Heart right ventricle (tissue), 16 donors: ENCODE results near the gene NAGPA. TPM values are rescaled to one million over a fixed set of nuclear protein-coding genes. Genes with fewer than 3 reads are reported as not detected.

Experiments used
- ATAC-seq, 8 donors: fragments of 200-7000 bp; cut with Tn5 transposase; one replicate each; pipeline ENCODE4 v1.9.1; 2020; ENCODE audit warnings: mild to moderate bottlenecking in 8 of 8, moderate library complexity in 8 of 8, moderate number of reproducible peaks in 1 of 8
- DNase-seq, 2 donors: peaks; one replicate each; pipeline ENCODE4 v3.0.0-alpha.2; 2020
- H3K27ac ChIP-seq, 10 donors: fragments of 200-600 bp; sonication (generic) in 2 of 10; one replicate each; pipeline versions ENCODE4 v1.5.0 to v1.8.0; 2020 to 2022; ENCODE audit warnings: mild to moderate bottlenecking in 3 of 10
- H3K27me3 ChIP-seq, 7 donors: fragments of 200-600 bp; one replicate each; pipeline ENCODE4 v1.8.0; 2021 to 2022; ENCODE audit warnings: mild to moderate bottlenecking in 2 of 7
- H3K36me3 ChIP-seq, 9 donors: fragments of 200-600 bp; sonication (generic) in 1 of 9; one replicate each; pipeline versions ENCODE4 v1.5.0 to v1.8.0; 2020 to 2022; ENCODE audit warnings: mild to moderate bottlenecking in 2 of 9
- H3K4me1 ChIP-seq, 9 donors: fragments of 200-600 bp; sonication (generic) in 1 of 9; one replicate each; pipeline versions ENCODE4 v1.5.0 to v1.8.0; 2020 to 2022; ENCODE audit warnings: mild to moderate bottlenecking in 4 of 9
- H3K4me3 ChIP-seq, 10 donors: fragments of 200-600 bp; sonication (generic) in 2 of 10; one replicate each; pipeline versions ENCODE4 v1.5.0 to v1.8.0; 2020 to 2022; ENCODE audit warnings: mild to moderate bottlenecking in 7 of 10, moderate library complexity in 2 of 10
- H3K9me3 ChIP-seq, 11 donors: fragments of 200-600 bp in 10 of 11; sonication (generic) in 2 of 11; one replicate each; pipeline versions ENCODE4 v1.5.0 to v1.8.0; 2013 to 2022; ENCODE audit warnings: mild to moderate bottlenecking in 2 of 11, control low read depth in 1 of 11, moderate library complexity in 1 of 11
- CTCF ChIP-seq, 9 donors: fragments of 200-600 bp; sonication (generic) in 2 of 9; IDR thresholded peaks; one replicate each; pipeline versions ENCODE4 v1.5.0 to v1.8.0; 2021 to 2022; ENCODE audit warnings: antibody characterized with exemption in 9 of 9, mild to moderate bottlenecking in 5 of 9, moderate library complexity in 1 of 9
- WGBS, 2 donors: extraction: QIAGEN DNeasy Blood & Tissue Kit; methylation state at CpG; one replicate each; pipeline ENCODE4 v1.1.7; 2013; ENCODE audit warnings: inconsistent platforms in 1 of 2; 5-methylcytosine and 5-hydroxymethylcytosine counted together
- intact Hi-C, 10 donors: fragments of 100-400 bp; cut with DNase I; formaldehyde crosslinking; loops; one replicate each; pipeline versions ENCODE4 v1.11.1 to v1.14.2; 2022
- polyA plus RNA-seq, 2 donors: library from polyadenylated mRNA; stranded (reverse); fragments of 200-250 nt; gene quantifications; one replicate each; pipeline ENCODE4 v1.2.3, GENCODE V29; 2013
- total RNA-seq, 10 donors: library from RNA; stranded (reverse); fragmentation: NEBNext Ultra II Directional in 3 of 10; extraction: Animal tissue kit (Norgen Biotek cat#: 25700) in 3 of 10; gene quantifications; one replicate each; pipeline versions ENCODE4 v1.2.1 to v1.2.4, GENCODE V29; 2021 to 2023
- donor health status: Arrhythmogenic right ventricular cardiomyopathy.
- donor health status: ischemic (EF 13 %, LVEDD 7.1; RV severe dilation, severe dysfunction).
- donor health status: healthy with polysubstance abuse.
- donor health status: DM: no; HTN: yes; CAD: no.
- donor health status: DM: no; HTN: no; CAD: no.
- donor health status: ischemic (EF 25% LVEDD 6.9; RV normal size, moderate dysfunction).
- donor health status: ischemic (EF 25% LVEDD 5.7; RV mildly dilated, moderate dysfunction).
- donor health status: healthy.
- donor health status: DM: yes; HTN: yes; CAD: no.
- donor health status: Ischemic cardiomyopathy.
- donor health status: ischemic (EF 35%, LVEDD 5.7; RV mildly dilated, moderate dysfunction).
- donor health status: nonischemic (EF 11% LVEDD 7.7; RV severe dilation, severe dysfunction).
- donor health status: DM: yes; HTN: yes; CAD: no.
- donor health status: PGD.
- donor health status: ischemic (EF 29% LVEDD 5.4; RV normal size, mild dysfunction).
- donor health status: nonischemic (EF 23%, LVEDD 6.1; RV moderate dilation, normal function).

NAGPA gene
- total and polyA plus RNA-seq, 12 donors = 4.7 to 11.0 (median 6.7) TPM

DNA sequence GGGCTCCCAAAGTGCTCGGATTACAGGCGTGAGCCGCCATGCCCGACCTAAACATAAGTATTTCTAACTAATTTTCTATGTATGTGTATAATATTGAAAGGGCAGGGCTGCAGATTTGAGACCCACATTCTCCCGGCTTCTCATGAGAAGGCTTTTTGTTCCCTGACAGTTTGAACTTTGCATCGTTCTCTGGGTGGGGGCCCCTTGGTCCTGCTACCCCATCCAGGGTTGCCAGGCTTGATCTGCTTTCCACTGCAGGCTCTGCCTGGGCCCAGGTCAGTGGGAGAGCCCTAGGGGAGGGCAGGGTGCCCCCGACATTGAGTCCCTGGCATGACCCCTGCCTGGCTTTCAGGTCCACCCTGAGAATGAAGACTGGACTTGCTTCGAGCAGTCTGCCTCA lies 43.3 kb downstream of the NAGPA start:
- DNase-seq (no peak), ATAC-seq (no peak)
- Histone ChIP-seq H3K27ac (no peak overlapping the region), H3K36me3 (no peaks in the 10 kb centered on the region), H3K4me3 (no peak overlapping the region), H3K27me3 (peaks cover 0 to 64% (median 38%) of the 10 kb centered on the region in 7 donors), H3K9me3 (peaks cover 0 to 6% (median 0%) of the 10 kb centered on the region in 11 donors), H3K4me1 (peaks cover 0 to 6% (median 0%) of the 10 kb centered on the region in 9 donors)
- intact Hi-C loops = no loop called here
- TF ChIP-seq CTCF (IDR thresholded peaks at IDR 0.05) = no peak
- WGBS, 2 donors = 84 to 91% methylated on average over 8 of the region's 8 CpGs

DNA sequence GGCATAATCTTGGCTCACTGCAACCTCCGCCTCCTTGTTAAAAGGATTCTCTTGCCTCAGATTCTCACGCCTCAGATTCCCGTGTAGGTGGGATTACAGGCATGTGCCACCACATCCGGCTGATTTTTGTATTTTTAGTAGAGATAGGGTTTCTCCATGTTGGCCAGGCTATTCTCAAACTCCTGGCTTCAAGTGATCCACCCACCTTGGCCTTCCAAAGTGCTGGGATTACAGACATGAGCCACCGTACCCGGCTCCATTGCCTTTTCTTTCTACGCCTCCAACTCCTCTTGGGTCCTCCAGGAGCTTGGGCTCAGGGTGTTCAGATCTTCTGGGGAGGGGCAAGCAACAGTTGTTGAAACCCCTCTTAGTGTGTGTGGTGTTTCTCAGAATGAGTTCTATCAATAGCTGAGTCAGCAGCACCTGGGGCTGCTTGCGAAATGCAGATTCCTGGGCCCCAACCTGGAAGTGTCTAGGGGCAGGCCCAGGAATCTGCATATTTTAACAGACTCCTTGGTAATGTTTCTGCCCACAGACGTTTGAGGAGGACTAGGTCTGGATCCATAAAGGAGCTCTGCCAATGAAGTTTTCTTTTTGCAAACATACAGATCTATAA lies 44.2 kb downstream of the NAGPA start:
- DNase-seq = no peak
- peaks cover 0 to 6% (median 0%) of the 10 kb centered on the region in 9 donors for H3K4me1 ChIP-seq
- peaks cover 0 to 64% (median 38%) of the 10 kb centered on the region in 7 donors for H3K27me3 ChIP-seq
- intact Hi-C loops = no loop called here
- TF ChIP-seq CTCF (IDR thresholded peaks at IDR 0.05) = no peak
- no peak overlapping the region for H3K27ac ChIP-seq
- 86% methylated on average over 9 of the region's 9 CpGs for WGBS, 2 donors
- peaks cover 0 to 6% (median 0%) of the 10 kb centered on the region in 11 donors for H3K9me3 ChIP-seq
- no peak overlapping the region for H3K4me3 ChIP-seq
- H3K36me3 ChIP-seq = no peaks in the 10 kb centered on the region
- ATAC-seq = no peak

GRCh38 chr16:4988647-4989046 lies 45.1 kb downstream of the NAGPA start:
- Histone ChIP-seq H3K4me1 (peaks cover 0 to 6% (median 0%) of the 10 kb centered on the region in 9 donors), H3K4me3 (no peak overlapping the region), H3K9me3 (peaks cover 0 to 13% (median 0%) of the 10 kb centered on the region in 11 donors), H3K36me3 (no peaks in the 10 kb centered on the region), H3K27ac (no peak overlapping the region), H3K27me3 (peaks cover 0 to 64% (median 38%) of the 10 kb centered on the region in 7 donors)
- TF ChIP-seq CTCF (IDR thresholded peaks at IDR 0.05) = no peak
- DNase-seq (no peak), ATAC-seq (no peak)
- intact Hi-C loops = no loop called here
- WGBS, 2 donors = 90 to 94% methylated on average over 5 of the region's 5 CpGs

DNA sequence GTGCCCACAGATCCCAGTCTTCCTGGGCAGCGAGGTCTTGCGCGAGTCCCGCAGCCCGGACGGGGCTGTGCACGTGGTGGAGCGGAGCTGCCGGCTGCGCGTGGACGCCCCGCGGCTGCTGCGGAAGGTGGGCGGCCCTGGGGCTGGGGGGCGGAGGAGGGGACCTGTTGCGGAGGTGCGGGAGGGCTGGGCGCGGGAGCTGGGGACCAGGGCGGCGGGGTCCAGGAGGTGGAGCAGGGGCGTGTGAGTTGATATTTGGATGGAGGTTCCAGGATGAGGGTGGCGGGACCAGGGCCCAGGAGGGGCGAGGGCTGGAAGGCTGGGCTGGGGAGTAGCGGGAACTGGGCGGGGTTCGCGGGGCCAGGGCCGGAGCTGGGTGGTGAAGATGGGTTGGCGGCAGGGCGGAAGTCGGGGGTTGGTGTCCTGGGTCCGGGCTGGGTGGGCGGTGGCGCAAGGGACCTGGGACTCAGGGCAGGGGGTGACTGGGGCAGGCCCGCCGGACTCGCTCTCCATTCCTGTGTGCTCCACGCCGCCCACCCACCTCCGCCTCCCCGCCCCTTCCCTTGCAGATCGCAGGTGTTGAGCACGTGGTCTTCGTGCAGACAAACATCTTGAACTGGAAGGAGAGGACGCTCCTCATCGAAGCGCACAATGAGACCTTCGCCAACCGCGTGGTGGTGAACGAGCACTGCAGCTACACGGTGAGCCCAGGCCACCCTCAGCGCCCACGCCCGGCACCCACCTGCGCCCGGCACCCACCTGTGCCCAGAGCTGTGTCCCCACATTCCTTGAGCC lies 46.0 kb downstream of the NAGPA start:
- H3K36me3 ChIP-seq = no peaks in the 10 kb centered on the region
- H3K4me1 ChIP-seq = peaks cover 0 to 6% (median 0%) of the 10 kb centered on the region in 9 donors
- peaks cover 0 to 13% (median 0%) of the 10 kb centered on the region in 11 donors for H3K9me3 ChIP-seq
- peak in 3 of 8 donors; percentile 28 to 57 (median 53) for ATAC-seq
- H3K27ac ChIP-seq = no peak overlapping the region
- H3K27me3 ChIP-seq = peaks cover 0 to 63% (median 38%) of the 10 kb centered on the region in 7 donors
- H3K4me3 ChIP-seq = no peak overlapping the region
- no peak for DNase-seq
- intact Hi-C loops = no loop called here
- TF ChIP-seq CTCF (IDR thresholded peaks at IDR 0.05) = no peak
- 15 to 19% methylated on average over 46 to 60 of the region's 60 CpGs for WGBS, 2 donors
